ENCODE measurements around the gene PSME1.

DNA sequence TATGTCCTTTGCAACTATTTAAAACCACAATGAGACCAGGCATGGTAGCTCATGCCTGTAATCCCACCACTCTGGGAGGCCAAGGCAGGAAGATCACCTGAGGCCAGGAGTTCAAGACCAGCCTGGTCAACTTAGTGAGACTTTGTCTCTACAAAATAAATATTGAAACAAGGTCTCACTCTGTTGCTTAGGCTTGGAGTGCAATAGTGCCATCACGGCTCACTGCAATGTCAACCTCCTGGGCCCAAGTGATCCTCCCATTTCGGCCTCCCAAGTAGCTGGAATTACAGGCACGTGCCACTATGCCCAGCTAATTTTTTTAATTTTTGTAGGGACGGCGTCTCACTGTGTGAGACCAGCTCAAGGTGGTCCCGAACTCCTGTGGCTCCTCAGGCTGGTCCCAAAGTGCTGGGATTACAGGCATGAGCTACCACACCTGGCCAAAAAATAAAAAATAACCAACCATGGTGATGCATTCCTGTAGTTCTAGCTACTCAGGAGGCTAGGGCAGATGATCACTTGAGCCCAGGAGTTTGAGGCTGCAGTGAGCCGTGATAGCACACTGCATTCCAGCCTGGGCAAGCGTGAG is 6.5 kb upstream of the PSME1 start:
- TF ChIP-seq, protein P1, sequence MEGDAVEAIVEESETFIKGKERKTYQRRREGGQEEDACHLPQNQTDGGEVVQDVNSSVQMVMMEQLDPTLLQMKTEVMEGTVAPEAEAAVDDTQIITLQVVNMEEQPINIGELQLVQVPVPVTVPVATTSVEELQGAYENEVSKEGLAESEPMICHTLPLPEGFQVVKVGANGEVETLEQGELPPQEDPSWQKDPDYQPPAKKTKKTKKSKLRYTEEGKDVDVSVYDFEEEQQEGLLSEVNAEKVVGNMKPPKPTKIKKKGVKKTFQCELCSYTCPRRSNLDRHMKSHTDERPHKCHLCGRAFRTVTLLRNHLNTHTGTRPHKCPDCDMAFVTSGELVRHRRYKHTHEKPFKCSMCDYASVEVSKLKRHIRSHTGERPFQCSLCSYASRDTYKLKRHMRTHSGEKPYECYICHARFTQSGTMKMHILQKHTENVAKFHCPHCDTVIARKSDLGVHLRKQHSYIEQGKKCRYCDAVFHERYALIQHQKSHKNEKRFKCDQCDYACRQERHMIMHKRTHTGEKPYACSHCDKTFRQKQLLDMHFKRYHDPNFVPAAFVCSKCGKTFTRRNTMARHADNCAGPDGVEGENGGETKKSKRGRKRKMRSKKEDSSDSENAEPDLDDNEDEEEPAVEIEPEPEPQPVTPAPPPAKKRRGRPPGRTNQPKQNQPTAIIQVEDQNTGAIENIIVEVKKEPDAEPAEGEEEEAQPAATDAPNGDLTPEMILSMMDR (IDR thresholded peaks at IDR 0.05): no peak
- no peak for TF ChIP-seq POLR2A (IDR thresholded peaks at IDR 0.05)
